AG04449 (cell line): ENCODE results near the gene MIS18A.

Source experiments
- CTCF ChIA-PET: fragments of 350-600 bp; formaldehyde crosslinking; extraction: SDS; loops from one replicate; lab custom pipeline; 2021; ENCODE audit warnings: antibody characterized with exemption; lab: Yijun Ruan, JAX
- POLR2A ChIA-PET: fragments of 400-600, 350-600 bp; formaldehyde crosslinking; extraction: SDS; loops from one replicate; lab custom pipeline; 2020; ENCODE audit warnings: antibody characterized with exemption, inconsistent platforms; lab: Yijun Ruan, JAX
- DNase-seq: peaks from one replicate; pipeline ENCODE4 v3.0.0-alpha.2; 2010; ENCODE audit warnings: low read depth, low spot score
- H3K4me3 ChIP-seq: 2 replicates; pipeline ENCODE4 v1.5.1; 2011; ENCODE audit warnings: low read depth, mild to moderate bottlenecking, control low read depth, low read length
- CTCF ChIP-seq: IDR thresholded peaks from one replicate; pipeline ENCODE4 v1.5.1; 2011; ENCODE audit warnings: mild to moderate bottlenecking, moderate library complexity, low read length, control low read depth, inconsistent platforms; ENCODE audit not compliant: insufficient read depth; ENCODE audit errors: missing control alignments

The MIS18A gene

GRCh38 chr21:32245971-32246370 is 32.9 kb downstream of the MIS18A start:
- H3K4me3 ChIP-seq, result no peak overlapping the region
- POLR2A ChIA-PET, result no interaction called here
- DNase-seq, result no peak
- CTCF ChIA-PET, result no interaction called here
- TF ChIP-seq CTCF, result no peak

- no peak for TF ChIP-seq CTCF
- ChIA-PET CTCF (interaction anchor here (0.6 to 1.3 kb wide), 5 partner anchors 12 to 376 kb away, joined by 3 to 4 read pairs (median 3); no protein-coding TSS in a partner anchor), POLR2A (interaction anchor here (0.6 kb wide), 1 partner anchor 375 kb away, joined by 3 read pairs; no protein-coding TSS in a partner anchor)
- no peak for DNase-seq
- H3K4me3 ChIP-seq, result no peak overlapping the region
These were observed 37.8 kb downstream of the MIS18A start for GRCh38 chr21:32240851-32241687.

- ChIA-PET POLR2A (no interaction called here), CTCF (no interaction called here)
- no peak overlapping the region for H3K4me3 ChIP-seq
- no peak for TF ChIP-seq CTCF
- DNase-seq, result no peak
These were observed 39.3 kb downstream of the MIS18A start for GRCh38 chr21:32239551-32239950.

GRCh38 chr21:32238063-32238462 is 40.8 kb downstream of the MIS18A start:
- no peak for TF ChIP-seq CTCF
- H3K4me3 ChIP-seq, result no peak overlapping the region
- ChIA-PET CTCF (no interaction called here), POLR2A (no interaction called here)
- no peak for DNase-seq

- no peak for TF ChIP-seq CTCF
- H3K4me3 ChIP-seq, result no peak overlapping the region
- ChIA-PET CTCF (interaction anchor here (1.4 kb wide), 1 partner anchor 371 kb away, joined by 3 read pairs; no protein-coding TSS in a partner anchor), POLR2A (no interaction called here)
- DNase-seq, result no peak
These were observed 41.8 kb downstream of the MIS18A start for GRCh38 chr21:32237021-32237420.

- CTCF ChIA-PET, result no interaction called here
- no peak for DNase-seq
- no peak for TF ChIP-seq CTCF
- H3K4me3 ChIP-seq, result no peak overlapping the region
- POLR2A ChIA-PET, result no interaction called here
These were observed 45.0 kb downstream of the MIS18A start for GRCh38 chr21:32233722-32234301.
